Lung (tissue), 12 donors: Measurements from ENCODE around the gene LSAMP. TPM values are rescaled to one million over a fixed set of nuclear protein-coding genes. Genes with fewer than 3 reads are reported as not detected.

Experiments used
- ATAC-seq: fragments of 200-7000 bp; cut with Tn5 transposase; one replicate; pipeline ENCODE4 v1.9.1; 2020; ENCODE audit warnings: moderate number of reproducible peaks; ENCODE audit not compliant: insufficient read depth, low FRiP score
- DNase-seq, 3 donors: peaks; one replicate each; pipeline ENCODE4 v3.0.0-alpha.2; 2013 to 2017
- H3K27ac ChIP-seq, 2 donors: one replicate each; pipeline ENCODE4 v1.5.1; 2013; ENCODE audit warnings: mild to moderate bottlenecking in 2 of 2, moderate library complexity in 2 of 2, control low read depth in 1 of 2, inconsistent platforms in 1 of 2, low read depth in 1 of 2, low read length in 1 of 2
- H3K27me3 ChIP-seq, 3 donors: one replicate each; pipeline ENCODE4 v1.5.1; 2013; ENCODE audit warnings: low read length in 2 of 3; ENCODE audit not compliant: control insufficient read depth in 3 of 3, insufficient read depth in 3 of 3
- H3K36me3 ChIP-seq, 4 donors: one replicate each; pipeline ENCODE4 v1.5.1; 2013; ENCODE audit warnings: low read length in 4 of 4, mild to moderate bottlenecking in 1 of 4, moderate library complexity in 1 of 4; ENCODE audit not compliant: control insufficient read depth in 4 of 4, insufficient read depth in 4 of 4
- H3K4me1 ChIP-seq, 5 donors: one replicate each; pipeline ENCODE4 v1.5.1; 2013; ENCODE audit warnings: low read length in 5 of 5, mild to moderate bottlenecking in 2 of 5, moderate library complexity in 1 of 5; ENCODE audit not compliant: control insufficient read depth in 5 of 5, insufficient read depth in 5 of 5
- H3K4me3 ChIP-seq: one replicate; pipeline ENCODE4 v1.5.1; 2013; ENCODE audit warnings: mild to moderate bottlenecking, control low read depth, moderate library complexity
- H3K9ac ChIP-seq, 2 donors: one replicate each; pipeline ENCODE4 v1.5.1; 2013; ENCODE audit warnings: low read length in 2 of 2, control low read depth in 1 of 2; ENCODE audit not compliant: insufficient read depth in 1 of 2
- H3K9me3 ChIP-seq, 4 donors: one replicate each; pipeline ENCODE4 v1.5.1; 2013; ENCODE audit warnings: low read length in 3 of 4, mild to moderate bottlenecking in 1 of 4, moderate library complexity in 1 of 4; ENCODE audit not compliant: control insufficient read depth in 4 of 4, insufficient read depth in 3 of 4
- WGBS, 2 donors: extraction: QIAGEN DNeasy Blood & Tissue Kit; methylation state at CpG; one replicate each; pipeline ENCODE4 v1.1.7; 2013; 5-methylcytosine and 5-hydroxymethylcytosine counted together
- polyA plus RNA-seq, 2 donors: library from polyadenylated mRNA; stranded (reverse); fragments of 200-250 nt; gene quantifications; one replicate each; pipeline ENCODE4 v1.2.1, GENCODE V29; 2013
- total RNA-seq, 2 donors: library from RNA; depleted of rRNA in 1 of 2; stranded (reverse); fragments of >200 nt in 1 of 2; gene quantifications; one replicate each; pipeline ENCODE4 v1.2.1, GENCODE V29; 2014 to 2021
- TF ChIP-seq, protein P1 (sequence below): IDR thresholded peaks from 2 replicates; pipeline ENCODE4 v1.5.1; 2012; ENCODE audit warnings: mild to moderate bottlenecking; ENCODE audit errors: control extremely low read depth, extremely low read depth
- donor health status: control.
- donor health status: control.
- donor health status: Bipolar disorder and iron deficiency.
- donor health status: healthy.
- donor health status: DM: yes; HTN: yes; CAD: no.

Gene LSAMP
- total and polyA plus RNA-seq, 4 donors, result 1.6 to 21.9 (median 9.5) TPM

GRCh38 chr3:116129187-116129946 is 315.9 kb downstream of the LSAMP start:
- Histone ChIP-seq H3K4me3 (no peak overlapping the region), H3K27ac (no peak overlapping the region), H3K27me3 (no peaks in the 10 kb centered on the region), H3K36me3 (no peaks in the 10 kb centered on the region), H3K4me1 (peaks cover 0 to 4% (median 3%) of the 10 kb centered on the region in 5 donors), H3K9ac (no peak overlapping the region), H3K9me3 (no peaks in the 10 kb centered on the region)
- DNase-seq (no peak), ATAC-seq (no peak)
- WGBS, 2 donors, result 76 to 88% methylated on average over 5 of the region's 5 CpGs
- TF ChIP-seq, protein P1, sequence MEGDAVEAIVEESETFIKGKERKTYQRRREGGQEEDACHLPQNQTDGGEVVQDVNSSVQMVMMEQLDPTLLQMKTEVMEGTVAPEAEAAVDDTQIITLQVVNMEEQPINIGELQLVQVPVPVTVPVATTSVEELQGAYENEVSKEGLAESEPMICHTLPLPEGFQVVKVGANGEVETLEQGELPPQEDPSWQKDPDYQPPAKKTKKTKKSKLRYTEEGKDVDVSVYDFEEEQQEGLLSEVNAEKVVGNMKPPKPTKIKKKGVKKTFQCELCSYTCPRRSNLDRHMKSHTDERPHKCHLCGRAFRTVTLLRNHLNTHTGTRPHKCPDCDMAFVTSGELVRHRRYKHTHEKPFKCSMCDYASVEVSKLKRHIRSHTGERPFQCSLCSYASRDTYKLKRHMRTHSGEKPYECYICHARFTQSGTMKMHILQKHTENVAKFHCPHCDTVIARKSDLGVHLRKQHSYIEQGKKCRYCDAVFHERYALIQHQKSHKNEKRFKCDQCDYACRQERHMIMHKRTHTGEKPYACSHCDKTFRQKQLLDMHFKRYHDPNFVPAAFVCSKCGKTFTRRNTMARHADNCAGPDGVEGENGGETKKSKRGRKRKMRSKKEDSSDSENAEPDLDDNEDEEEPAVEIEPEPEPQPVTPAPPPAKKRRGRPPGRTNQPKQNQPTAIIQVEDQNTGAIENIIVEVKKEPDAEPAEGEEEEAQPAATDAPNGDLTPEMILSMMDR, result no peak

- H3K27ac ChIP-seq, result no peak overlapping the region
- H3K4me3 ChIP-seq, result no peak overlapping the region
- TF ChIP-seq, protein P1, result no peak
- H3K9ac ChIP-seq, result no peak overlapping the region
- peaks cover 0 to 4% (median 1%) of the 10 kb centered on the region in 5 donors for H3K4me1 ChIP-seq
- ATAC-seq (no peak), DNase-seq (no peak)
- H3K36me3 ChIP-seq, result no peaks in the 10 kb centered on the region
- WGBS, 2 donors, result 84 to 93% methylated on average over 2 of the region's 2 CpGs
- no peaks in the 10 kb centered on the region for H3K9me3 ChIP-seq
- H3K27me3 ChIP-seq, result no peaks in the 10 kb centered on the region
Observed at GRCh38 chr3:116127464-116127863, 317.8 kb downstream of the LSAMP start.

- DNase-seq (no peak), ATAC-seq (no peak)
- Histone ChIP-seq H3K36me3 (no peaks in the 10 kb centered on the region), H3K4me3 (no peak overlapping the region), H3K4me1 (peaks cover 0 to 4% (median 0%) of the 10 kb centered on the region in 5 donors), H3K9me3 (no peaks in the 10 kb centered on the region), H3K27ac (no peak overlapping the region), H3K27me3 (no peaks in the 10 kb centered on the region), H3K9ac (no peak overlapping the region)
- TF ChIP-seq, protein P1, result no peak
Observed at GRCh38 chr3:116124166-116124565, 321.1 kb downstream of the LSAMP start.
